HepG2 (cell line): ENCODE measurements around the gene SELENOH. TPM values are rescaled to one million over a fixed set of nuclear protein-coding genes. Genes with fewer than 3 reads are reported as not detected.

Experiments
- BRD4 ChIP-seq: sonication (generic); formaldehyde crosslinking; IDR thresholded peaks from 2 replicates; pipeline ENCODE4 v1.4.0; 2020; ENCODE audit warnings: missing genetic modification reagents
- CEBPB ChIP-seq: IDR thresholded peaks from 2 replicates; pipeline ENCODE4 v1.6.1; 2011; ENCODE audit warnings: low read depth, low read length, improper control_type of control experiment, borderline replicate concordance
- GABPB1 ChIP-seq: IDR thresholded peaks from 2 replicates; pipeline ENCODE4 v1.6.1; 2016; ENCODE audit warnings: mild to moderate bottlenecking, missing genetic modification reagents, moderate library complexity, missing compliant biosample characterization
- GFI1 ChIP-seq: sonication (generic); formaldehyde crosslinking; IDR thresholded peaks from 2 replicates; pipeline ENCODE4 v1.5.0; 2020; ENCODE audit warnings: missing genetic modification reagents, mild to moderate bottlenecking, borderline replicate concordance
- HNRNPK ChIP-seq: fragments of 200-400 bp; formaldehyde crosslinking; IDR thresholded peaks from 2 replicates; pipeline ENCODE4 v1.6.1; 2018; ENCODE audit warnings: low read length, low read depth, moderate library complexity, mild to moderate bottlenecking; ENCODE audit not compliant: poor library complexity, severe bottlenecking
- HOXA3 ChIP-seq: sonication (generic); formaldehyde crosslinking; IDR thresholded peaks from 2 replicates; pipeline ENCODE4 v1.5.0; 2020; ENCODE audit warnings: missing genetic modification reagents
- MED8 ChIP-seq: sonication (generic); formaldehyde crosslinking; IDR thresholded peaks from 2 replicates; pipeline ENCODE4 v1.8.1; 2023; ENCODE audit warnings: mild to moderate bottlenecking, missing genetic modification reagents; ENCODE audit not compliant: insufficient replicate concordance
- MLLT10 ChIP-seq: sonication (generic); formaldehyde crosslinking; IDR thresholded peaks from 2 replicates; pipeline ENCODE4 v1.4.0; 2020; ENCODE audit warnings: missing genetic modification reagents
- NCOA1 ChIP-seq: sonication (generic); formaldehyde crosslinking; IDR thresholded peaks from 2 replicates; pipeline ENCODE4 v1.9.0; 2021; ENCODE audit warnings: missing genetic modification reagents
- POLR2A ChIP-seq, 2 experiments: IDR thresholded peaks; 2 replicates each; pipeline ENCODE4 v1.6.1; 2011; ENCODE audit warnings: low read depth in 2 of 2, low read length in 2 of 2, mild to moderate bottlenecking in 1 of 2, moderate library complexity in 1 of 2; ENCODE audit not compliant: insufficient read depth in 1 of 2
- RFXAP ChIP-seq: sonication (generic); formaldehyde crosslinking; IDR thresholded peaks from 2 replicates; pipeline ENCODE4 v1.4.0; 2020; ENCODE audit warnings: missing genetic modification reagents, borderline replicate concordance
- SP4 ChIP-seq: sonication (generic); formaldehyde crosslinking; IDR thresholded peaks from 2 replicates; pipeline ENCODE4 v1.8.1; 2023; ENCODE audit warnings: mild to moderate bottlenecking, missing genetic modification reagents
- SRF ChIP-seq: IDR thresholded peaks from 2 replicates; pipeline ENCODE4 v1.6.1; 2011; ENCODE audit warnings: mild to moderate bottlenecking, low read depth, low read length, moderate library complexity
- STAG1 ChIP-seq: sonication (generic); formaldehyde crosslinking; IDR thresholded peaks from 2 replicates; pipeline ENCODE4 v1.4.0; 2020; ENCODE audit warnings: missing genetic modification reagents
- TARDBP ChIP-seq: sonication (generic); formaldehyde crosslinking; IDR thresholded peaks from 2 replicates; pipeline ENCODE4 v1.8.0; 2022; ENCODE audit warnings: mild to moderate bottlenecking, missing genetic modification reagents
- TMF1 ChIP-seq: sonication (generic); formaldehyde crosslinking; IDR thresholded peaks from 2 replicates; pipeline ENCODE4 v1.8.1; 2022; ENCODE audit warnings: low read depth, missing genetic modification reagents
- XBP1 ChIP-seq: sonication (generic); formaldehyde crosslinking; IDR thresholded peaks from 2 replicates; pipeline ENCODE4 v1.5.0; 2020; ENCODE audit warnings: missing genetic modification reagents
- ZBTB7B ChIP-seq: sonication (generic); formaldehyde crosslinking; IDR thresholded peaks from 2 replicates; pipeline ENCODE4 v1.4.0; 2020; ENCODE audit warnings: missing genetic modification reagents
- ZNF136 ChIP-seq: sonication (generic); formaldehyde crosslinking; IDR thresholded peaks from 2 replicates; pipeline ENCODE4 v1.8.1; 2022; ENCODE audit warnings: low read depth, mild to moderate bottlenecking, moderate library complexity, missing genetic modification reagents
- ZNF232 ChIP-seq: sonication (generic); formaldehyde crosslinking; IDR thresholded peaks from 2 replicates; pipeline ENCODE4 v1.4.0; 2020; ENCODE audit warnings: missing genetic modification reagents, borderline replicate concordance
- ZNF333 ChIP-seq: sonication (generic); formaldehyde crosslinking; IDR thresholded peaks from 2 replicates; pipeline ENCODE4 v1.4.0; 2020; ENCODE audit warnings: mild to moderate bottlenecking, missing genetic modification reagents, borderline replicate concordance
- ZNF451 ChIP-seq: sonication (generic); formaldehyde crosslinking; IDR thresholded peaks from 2 replicates; pipeline ENCODE4 v1.5.0; 2020; ENCODE audit warnings: mild to moderate bottlenecking, missing genetic modification reagents
- ZNF709 ChIP-seq: sonication (generic); formaldehyde crosslinking; IDR thresholded peaks from 2 replicates; pipeline ENCODE4 v1.5.0; 2020; ENCODE audit warnings: mild to moderate bottlenecking, missing genetic modification reagents
- ZNF839 ChIP-seq: sonication (generic); formaldehyde crosslinking; IDR thresholded peaks from 2 replicates; pipeline ENCODE4 v1.4.0; 2020; ENCODE audit warnings: missing genetic modification reagents, mild to moderate bottlenecking, borderline replicate concordance
- polyA plus RNA-seq, 8 experiments: library from polyadenylated mRNA; depleted of rRNA in 3 of 8; stranded (reverse) in 7 of 8; unstranded in 1 of 8; fragments of >200 nt; fragmentation: Illumina TruSeq in 4 of 8; extraction: Trizol in 4 of 8; gene quantifications; 2 replicates each; pipeline versions ENCODE4 v1.2.1 to v1.2.3, GENCODE V29; 2011 to 2016; ENCODE audit warnings: low read depth in 4 of 8, missing spikeins in 1 of 8, mixed read lengths in 1 of 8; ENCODE audit not compliant: insufficient read depth in 1 of 8
- total RNA-seq, 5 experiments: library from RNA; depleted of rRNA; stranded (reverse); fragments of >200 nt; fragmentation: Illumina TruSeq; extraction: Trizol; gene quantifications; 2 replicates each; pipeline ENCODE4 v1.2.3, GENCODE V29; 2016; ENCODE audit warnings: low read depth in 1 of 5
- TF ChIP-seq, protein P1 (sequence below): IDR thresholded peaks from 2 replicates; pipeline ENCODE4 v1.6.1; 2016; ENCODE audit warnings: mild to moderate bottlenecking
- TF ChIP-seq, protein P2 (sequence below): sonication (generic); formaldehyde crosslinking; IDR thresholded peaks from 2 replicates; pipeline ENCODE4 v1.4.0; 2020; ENCODE audit warnings: missing genetic modification reagents
- TF ChIP-seq, protein P3 (sequence below), 2 experiments: fragments of 450-650 bp in 1 of 2; sonication (generic) in 1 of 2; formaldehyde crosslinking; IDR thresholded peaks; 2 replicates each; pipeline versions ENCODE4 v1.5.0 to v1.8.0; 2020 to 2022; ENCODE audit warnings: mild to moderate bottlenecking in 1 of 2, missing genetic modification reagents in 1 of 2

The SELENOH gene
- total and polyA plus RNA-seq, 2 of the 13 experiments (the other 11 are each of a cell fraction or from before 2014, with no cell fraction given): 27.2 to 77.4 TPM

DNA sequence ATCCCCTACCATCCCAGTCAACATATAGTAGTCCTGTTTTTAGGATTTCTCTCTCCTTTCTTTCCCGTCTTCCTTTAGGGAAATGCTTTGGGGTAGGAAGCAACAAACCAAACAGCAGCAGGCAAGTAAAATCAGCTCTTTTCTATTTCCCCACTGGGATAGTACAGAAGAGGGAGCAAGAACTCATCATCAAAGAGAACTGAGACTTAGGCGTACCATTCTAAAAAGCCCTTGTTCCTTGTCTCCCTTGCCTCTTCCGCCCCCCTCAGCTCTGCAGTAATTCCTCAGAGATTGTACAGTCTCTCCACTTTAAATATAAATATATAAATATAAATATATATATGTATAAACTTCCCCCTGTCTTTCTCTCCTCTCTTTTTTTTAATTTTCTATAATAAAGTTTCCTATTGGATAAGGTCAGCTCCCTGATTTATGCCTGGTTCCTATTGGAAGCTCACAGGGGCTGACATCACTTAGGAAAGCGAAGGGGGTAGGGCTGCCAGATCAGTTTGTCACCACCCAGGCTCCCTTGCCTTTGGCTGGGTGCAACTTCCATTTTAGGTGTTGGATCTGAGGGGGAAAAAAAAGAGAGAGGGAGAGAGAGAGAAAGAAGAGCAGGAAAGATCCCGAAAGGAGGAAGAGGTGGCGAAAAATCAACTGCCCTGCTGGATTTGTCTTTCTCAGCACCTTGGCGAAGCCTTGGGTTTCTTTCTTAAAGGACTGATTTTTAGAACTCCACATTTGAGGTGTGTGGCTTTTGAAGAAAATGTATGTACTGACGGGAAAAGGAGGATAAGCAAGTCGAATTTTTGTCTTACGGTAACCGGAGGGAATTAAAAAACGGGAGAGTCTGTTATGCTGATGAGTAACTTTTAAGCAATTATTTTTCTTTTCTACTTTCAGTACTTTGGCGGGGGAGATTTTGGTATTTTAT is 20.3 kb downstream of the SELENOH start, which contains the start of gene CTNND1 (continued):
- TF ChIP-seq TMF1 (CRISPR knock-in tag) (no peak), ZBTB7B (CRISPR knock-in tag) (peak; percentile 55; the same call in 1 of the 2 replicates), ZNF232 (CRISPR knock-in tag) (no peak), RFXAP (0 out of 2 replicates have a peak, but pooled peaks have one; percentile 45), SP4 (CRISPR knock-in tag) (no peak), TARDBP (CRISPR knock-in tag) (peak; percentile 59; the same call in 1 of the 2 replicates), HNRNPK (no peak), MED8 (no peak), ZNF709 (no peak), CEBPB (no peak), GABPB1 (CRISPR knock-in tag) (no peak; the same call in 1 of the 2 replicates), ZNF839 (CRISPR knock-in tag) (no peak), HOXA3 (CRISPR knock-in tag) (peak; percentile 51; the same call in 1 of the 2 replicates), NCOA1 (CRISPR knock-in tag) (no peak), XBP1 (no peak), ZNF451 (CRISPR knock-in tag) (no peak), STAG1 (CRISPR knock-in tag) (no peak; the same call in 1 of the 2 replicates), ZNF136 (CRISPR knock-in tag) (no peak), ZNF333 (CRISPR knock-in tag) (no peak), MLLT10 (CRISPR knock-in tag) (no peak; the same call in 1 of the 2 replicates), POLR2A (IDR thresholded peaks at IDR 0.05; ENCODE audit: insufficient read depth in 1 of 2, low read depth in 2 of 2, low read length in 2 of 2) (peak; percentile 68 to 87), SRF (peak; percentile 91), GFI1 (CRISPR knock-in tag) (no peak), BRD4 (no peak)
- TF ChIP-seq, protein P1, sequence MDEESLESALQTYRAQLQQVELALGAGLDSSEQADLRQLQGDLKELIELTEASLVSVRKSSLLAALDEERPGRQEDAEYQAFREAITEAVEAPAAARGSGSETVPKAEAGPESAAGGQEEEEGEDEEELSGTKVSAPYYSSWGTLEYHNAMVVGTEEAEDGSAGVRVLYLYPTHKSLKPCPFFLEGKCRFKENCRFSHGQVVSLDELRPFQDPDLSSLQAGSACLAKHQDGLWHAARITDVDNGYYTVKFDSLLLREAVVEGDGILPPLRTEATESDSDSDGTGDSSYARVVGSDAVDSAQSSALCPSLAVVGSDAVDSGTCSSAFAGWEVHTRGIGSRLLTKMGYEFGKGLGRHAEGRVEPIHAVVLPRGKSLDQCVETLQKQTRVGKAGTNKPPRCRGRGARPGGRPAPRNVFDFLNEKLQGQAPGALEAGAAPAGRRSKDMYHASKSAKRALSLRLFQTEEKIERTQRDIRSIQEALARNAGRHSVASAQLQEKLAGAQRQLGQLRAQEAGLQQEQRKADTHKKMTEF (CRISPR knock-in tag): peak; percentile 56; the same call in 1 of the 2 replicates
- TF ChIP-seq, protein P2, sequence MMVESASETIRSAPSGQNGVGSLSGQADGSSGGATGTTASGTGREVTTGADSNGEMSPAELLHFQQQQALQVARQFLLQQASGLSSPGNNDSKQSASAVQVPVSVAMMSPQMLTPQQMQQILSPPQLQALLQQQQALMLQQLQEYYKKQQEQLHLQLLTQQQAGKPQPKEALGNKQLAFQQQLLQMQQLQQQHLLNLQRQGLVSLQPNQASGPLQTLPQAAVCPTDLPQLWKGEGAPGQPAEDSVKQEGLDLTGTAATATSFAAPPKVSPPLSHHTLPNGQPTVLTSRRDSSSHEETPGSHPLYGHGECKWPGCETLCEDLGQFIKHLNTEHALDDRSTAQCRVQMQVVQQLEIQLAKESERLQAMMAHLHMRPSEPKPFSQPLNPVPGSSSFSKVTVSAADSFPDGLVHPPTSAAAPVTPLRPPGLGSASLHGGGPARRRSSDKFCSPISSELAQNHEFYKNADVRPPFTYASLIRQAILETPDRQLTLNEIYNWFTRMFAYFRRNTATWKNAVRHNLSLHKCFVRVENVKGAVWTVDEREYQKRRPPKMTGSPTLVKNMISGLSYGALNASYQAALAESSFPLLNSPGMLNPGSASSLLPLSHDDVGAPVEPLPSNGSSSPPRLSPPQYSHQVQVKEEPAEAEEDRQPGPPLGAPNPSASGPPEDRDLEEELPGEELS (CRISPR knock-in tag): 0 out of 2 replicates have a peak, but pooled peaks have one; percentile 33
- TF ChIP-seq, protein P3, sequence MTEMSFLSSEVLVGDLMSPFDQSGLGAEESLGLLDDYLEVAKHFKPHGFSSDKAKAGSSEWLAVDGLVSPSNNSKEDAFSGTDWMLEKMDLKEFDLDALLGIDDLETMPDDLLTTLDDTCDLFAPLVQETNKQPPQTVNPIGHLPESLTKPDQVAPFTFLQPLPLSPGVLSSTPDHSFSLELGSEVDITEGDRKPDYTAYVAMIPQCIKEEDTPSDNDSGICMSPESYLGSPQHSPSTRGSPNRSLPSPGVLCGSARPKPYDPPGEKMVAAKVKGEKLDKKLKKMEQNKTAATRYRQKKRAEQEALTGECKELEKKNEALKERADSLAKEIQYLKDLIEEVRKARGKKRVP (CRISPR knock-in tag; IDR thresholded peaks at IDR 0.05): peak in 1 of 2 experiments; percentile 44; a peak in 1 of 4 replicates
